CD4-positive, alpha-beta T cell treated with Interferon gamma for 1 hour (primary cell): ENCODE data around the gene AFF2.
"Not testable (repeated sequence)": the region's sequence is repeated elsewhere in the genome, so short reads cannot be mapped to it uniquely, and the experiment has no call there.

Experiments used
- DNase-seq: peaks from one replicate; pipeline ENCODE4 v3.0.0-alpha.2; 2020

Gene AFF2

GRCh38 chrX:148649145-148649795 lies 148.9 kb downstream of the AFF2 start:
- DNase-seq = no peak

DNA sequence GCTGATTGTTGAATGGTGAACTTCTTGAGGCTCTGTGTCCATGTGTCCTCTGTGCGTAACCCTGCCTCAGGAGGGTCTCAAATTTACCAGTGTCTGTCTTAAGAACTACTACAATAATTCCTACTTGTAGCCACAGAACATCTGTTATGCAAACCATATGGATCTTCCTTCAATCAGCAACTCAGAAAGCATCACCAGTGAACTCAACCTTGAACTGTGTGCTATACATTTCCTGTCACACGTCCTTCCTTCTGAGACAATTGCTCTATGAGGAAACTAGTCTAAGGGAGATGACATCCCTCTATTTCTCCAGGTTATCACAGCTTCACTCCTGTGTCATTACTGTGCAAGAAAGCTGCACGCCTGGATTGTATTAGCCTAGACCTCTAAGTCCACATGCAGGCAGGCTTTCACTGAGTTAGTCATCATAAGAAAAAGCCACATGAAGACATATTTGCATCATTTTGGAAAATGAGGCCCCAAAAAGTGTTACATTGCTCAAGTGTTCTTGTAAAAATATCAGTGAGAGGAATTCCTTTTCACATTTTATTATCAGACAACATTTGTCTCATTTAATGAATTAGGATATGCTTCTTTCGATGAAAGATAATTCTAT lies 157.8 kb downstream of the AFF2 start:
- DNase-seq = no peak

GRCh38 chrX:148659481-148659880 lies 159.1 kb downstream of the AFF2 start:
- no peak for DNase-seq

DNA sequence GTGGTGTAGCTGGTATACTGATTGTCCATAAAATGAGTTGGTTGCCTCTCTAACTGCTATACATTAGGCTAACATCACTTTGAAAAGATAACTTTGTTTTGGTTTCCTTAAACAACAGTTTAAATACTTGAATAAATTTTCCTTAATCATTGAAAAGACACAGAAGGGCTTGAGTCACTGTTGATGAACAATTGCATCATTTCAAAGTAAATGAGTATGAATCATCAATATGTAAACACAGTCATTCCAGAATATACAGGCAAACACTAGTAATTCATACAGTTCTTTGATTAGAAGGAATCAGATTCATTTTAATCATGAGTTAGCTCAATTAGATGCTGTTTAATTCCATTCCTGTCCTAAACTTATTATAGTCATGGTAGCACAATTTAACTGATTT lies 160.6 kb downstream of the AFF2 start:
- no peak for DNase-seq

GRCh38 chrX:148662014-148662413 lies 161.6 kb downstream of the AFF2 start:
- DNase-seq = no peak

DNA sequence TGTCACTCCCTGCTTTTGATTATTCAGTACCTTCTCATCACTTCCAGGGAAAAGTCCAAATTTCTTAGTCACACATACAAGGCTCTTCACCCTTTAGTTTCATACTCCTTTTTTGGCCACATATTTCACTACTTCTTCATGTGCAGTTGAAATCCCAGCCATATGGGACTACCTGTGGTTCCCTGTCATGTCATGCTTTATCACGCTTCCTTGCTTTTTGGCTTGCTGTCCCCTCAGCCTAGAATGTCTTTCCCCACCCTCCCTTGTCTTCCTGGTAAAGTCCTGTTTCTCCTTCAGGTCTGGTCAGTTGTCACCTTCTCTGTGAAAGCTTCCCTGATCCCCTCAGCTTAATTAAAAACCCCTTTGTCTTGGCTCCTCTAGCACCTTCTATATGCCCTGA lies 163.8 kb downstream of the AFF2 start:
- no peak for DNase-seq

DNA sequence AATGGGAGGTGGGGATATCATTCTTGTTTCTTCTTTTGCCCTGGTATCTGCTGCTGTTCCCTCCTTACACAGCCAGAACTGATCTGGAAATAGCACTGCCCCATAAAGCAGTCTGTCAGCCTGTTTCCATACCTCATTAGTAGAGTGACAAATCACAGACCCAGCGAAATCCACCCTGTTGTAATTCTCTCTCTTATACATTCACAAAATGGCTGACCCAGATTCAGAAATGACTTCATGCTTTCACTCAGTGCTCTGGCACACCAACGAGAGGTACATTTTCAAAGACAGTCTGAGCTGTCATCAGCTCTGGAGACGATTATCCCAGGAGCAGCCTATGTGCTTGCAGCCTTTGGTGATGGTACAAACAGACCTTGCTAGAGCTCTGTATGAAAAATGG lies 164.6 kb downstream of the AFF2 start:
- no peak for DNase-seq

DNA sequence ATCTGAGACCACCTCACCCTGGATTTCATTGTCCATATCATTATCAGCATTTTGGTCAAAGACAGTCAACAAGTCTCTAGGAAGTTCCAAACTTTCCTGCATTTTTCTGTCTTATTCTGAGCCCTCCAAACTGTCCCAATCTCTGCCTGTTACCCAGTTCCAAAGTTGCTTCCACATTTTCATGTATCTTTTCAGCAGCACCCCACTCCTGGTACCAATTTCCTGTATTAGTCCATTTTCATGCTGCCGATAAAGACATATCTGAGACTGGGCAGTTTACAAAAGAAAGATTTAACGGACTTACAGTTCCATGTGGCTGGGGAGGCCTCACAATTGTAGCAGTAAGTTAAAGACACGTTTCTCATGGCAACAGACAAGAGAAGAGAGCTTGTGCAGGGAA lies 168.8 kb downstream of the AFF2 start:
- DNase-seq = not testable (repeated sequence)

DNA sequence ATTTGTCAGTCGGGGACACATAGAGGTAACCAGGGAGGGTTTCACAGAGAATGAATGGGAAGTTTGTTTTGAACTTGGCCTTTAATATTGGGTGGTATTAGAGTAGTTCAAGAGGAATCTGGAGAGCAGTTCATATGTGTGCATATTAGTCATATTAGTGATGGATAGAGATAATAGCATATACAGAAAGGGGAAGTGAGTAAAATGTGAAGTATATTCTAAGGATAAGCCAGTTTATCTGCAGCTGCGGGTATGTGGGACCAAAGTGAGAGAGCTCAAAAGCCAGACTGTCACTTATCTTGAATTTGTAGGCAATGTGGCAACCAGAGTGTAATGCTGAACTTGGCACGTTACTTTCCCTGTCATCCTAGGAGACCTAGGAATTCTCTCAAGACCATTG lies 169.9 kb downstream of the AFF2 start:
- no peak for DNase-seq

DNA sequence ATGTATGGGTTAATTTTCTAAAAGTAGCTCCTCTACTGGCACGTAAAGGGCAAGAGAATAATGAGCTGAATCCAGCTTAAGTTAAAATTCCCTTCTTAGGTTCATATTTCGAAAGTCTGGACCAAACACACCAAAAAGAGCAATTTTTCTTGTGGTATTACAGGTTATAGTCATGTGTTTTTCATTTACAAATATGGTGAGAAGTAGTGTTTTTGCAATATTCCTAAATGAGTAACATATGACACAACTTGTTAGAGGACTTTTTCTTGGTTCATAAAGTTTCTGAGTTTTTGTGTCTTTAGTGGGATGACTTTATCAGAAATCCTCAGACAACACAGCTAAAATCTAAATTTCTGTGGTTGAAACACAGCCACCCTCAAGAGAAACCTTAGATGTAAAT lies 172.1 kb downstream of the AFF2 start:
- no peak for DNase-seq

DNA sequence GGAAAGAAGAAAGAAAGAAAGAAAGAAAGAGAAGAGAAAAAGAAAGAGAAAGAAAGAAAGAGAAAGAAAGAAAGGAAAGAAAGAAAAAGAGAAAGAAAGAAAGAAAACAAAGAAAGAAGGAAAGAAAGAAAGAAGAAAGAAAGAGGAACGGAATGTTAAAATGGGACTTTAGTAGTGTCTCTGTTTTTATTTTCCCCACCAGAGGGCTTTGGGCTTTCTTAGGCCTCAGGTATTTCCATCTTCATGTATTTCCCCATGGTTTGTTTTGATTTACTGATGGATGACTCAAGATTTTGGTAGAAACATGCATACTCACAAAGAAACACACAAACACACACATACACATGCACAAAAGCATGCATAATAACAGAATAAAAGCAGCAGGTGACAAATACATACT lies 181.2 kb downstream of the AFF2 start:
- DNase-seq = no peak

DNA sequence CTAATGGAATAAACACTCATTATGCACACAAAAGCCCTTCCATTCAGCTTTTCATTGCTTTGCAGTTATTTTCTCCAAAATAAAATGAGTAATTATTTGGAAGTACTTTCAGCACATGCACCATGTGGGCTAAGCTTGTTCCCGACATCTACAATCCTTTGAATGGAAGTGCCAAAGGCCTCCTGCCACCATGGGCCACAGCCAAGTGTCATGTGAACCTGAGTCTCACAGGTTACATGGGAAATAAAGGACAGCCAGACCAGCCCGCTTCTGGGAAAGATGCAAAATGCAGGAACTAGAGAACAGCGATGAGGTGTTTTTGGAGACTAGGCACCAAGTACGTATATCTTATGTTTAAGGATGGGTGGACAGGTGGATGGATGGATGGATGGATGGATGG lies 181.8 kb downstream of the AFF2 start:
- DNase-seq = no peak

GRCh38 chrX:148691456-148691855 lies 191.0 kb downstream of the AFF2 start:
- no peak for DNase-seq

GRCh38 chrX:148695255-148695654 lies 194.8 kb downstream of the AFF2 start:
- no peak for DNase-seq

- no peak for DNase-seq
Observed at GRCh38 chrX:148698221-148698620, 197.8 kb downstream of the AFF2 start.

- DNase-seq = no peak
Observed at GRCh38 chrX:148700021-148700420, 199.6 kb downstream of the AFF2 start.

DNA sequence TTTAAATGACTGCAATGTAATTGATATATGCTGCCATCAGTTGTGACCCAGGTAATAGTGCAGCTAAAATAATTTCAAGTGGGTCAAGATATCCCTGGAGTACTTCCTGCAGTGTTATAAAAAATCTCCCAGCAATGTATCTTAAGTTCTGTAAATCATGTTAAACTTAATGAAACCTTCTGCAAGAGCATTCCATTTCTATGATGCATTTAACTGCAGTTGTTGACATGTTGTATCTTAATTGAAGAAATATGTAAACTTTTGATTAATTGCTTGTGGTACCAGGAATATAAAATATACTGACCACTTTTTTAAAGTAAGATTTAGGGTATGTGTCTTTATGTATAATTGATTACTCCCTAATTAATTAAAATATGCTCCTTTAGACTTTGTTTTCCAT lies 213.6 kb downstream of the AFF2 start:
- no peak for DNase-seq

GRCh38 chrX:148715361-148715760 lies 214.9 kb downstream of the AFF2 start:
- DNase-seq = no peak

GRCh38 chrX:148722966-148723365 lies 222.5 kb downstream of the AFF2 start:
- no peak for DNase-seq

- DNase-seq = no peak
Observed at GRCh38 chrX:148723551-148723950, 223.1 kb downstream of the AFF2 start.

DNA sequence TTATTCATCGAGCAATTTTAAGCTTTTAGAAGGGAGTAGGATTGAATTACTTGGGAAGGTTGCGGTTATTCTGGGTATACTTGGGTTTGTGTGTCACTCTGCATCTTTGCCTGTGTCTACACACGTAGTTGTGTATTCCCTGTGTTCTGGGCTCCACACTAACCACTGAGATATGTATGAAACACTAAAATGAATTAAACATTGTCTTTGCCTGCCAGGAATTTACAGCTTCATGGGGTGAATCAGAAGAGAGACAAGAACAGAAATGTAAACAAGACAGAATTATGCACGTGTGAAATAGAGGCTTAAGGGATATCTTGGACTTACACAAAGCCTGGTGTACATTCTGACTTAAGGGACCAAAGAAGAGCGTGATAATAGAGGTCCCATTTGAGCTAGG lies 228.5 kb downstream of the AFF2 start:
- DNase-seq = no peak

- DNase-seq = no peak
Observed at GRCh38 chrX:148732743-148733142, 232.3 kb downstream of the AFF2 start.

GRCh38 chrX:148741441-148741840 lies 241.0 kb downstream of the AFF2 start:
- DNase-seq = no peak

DNA sequence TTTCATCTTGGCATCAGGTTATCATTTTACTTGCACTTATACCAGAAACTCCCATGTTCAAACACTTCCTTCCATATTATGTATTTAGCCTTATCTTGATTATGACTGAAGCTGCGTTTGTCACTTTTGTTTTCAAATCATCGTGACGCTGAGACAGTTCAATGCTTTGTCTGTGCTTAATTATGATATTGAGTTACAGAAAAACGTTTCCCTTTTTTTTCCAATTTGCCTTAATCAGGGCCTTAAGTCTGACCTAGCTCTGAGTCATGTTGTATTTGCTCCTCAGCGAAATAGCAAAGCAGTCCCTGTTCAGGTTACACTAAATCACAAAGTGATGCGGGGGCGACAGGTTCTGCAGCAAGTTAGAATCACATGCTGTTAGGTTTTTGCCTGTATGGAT lies 254.7 kb downstream of the AFF2 start:
- DNase-seq = no peak

DNA sequence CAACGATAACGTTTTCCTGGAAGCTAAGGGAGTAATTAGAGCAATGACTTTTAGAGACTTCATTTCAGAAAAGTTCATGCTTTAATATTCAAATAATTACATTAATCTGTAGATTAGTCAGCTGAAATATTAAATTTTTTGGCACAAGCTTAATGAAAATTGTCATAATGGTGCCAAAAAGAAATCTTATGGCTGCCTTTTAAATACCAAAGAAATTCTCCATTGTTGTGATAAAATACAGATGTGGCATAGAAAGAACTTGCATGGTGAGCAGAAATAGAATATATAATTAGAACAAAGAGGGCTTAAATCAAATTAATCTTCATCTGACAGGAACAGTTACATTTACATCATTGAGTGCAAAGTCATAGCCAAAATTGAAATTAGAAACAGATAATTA lies 263.5 kb downstream of the AFF2 start:
- DNase-seq = no peak
